Esophagus squamous epithelium (tissue), 4 donors: ENCODE results near the gene GALNT11.

ENCODE experiments used
- POLR2A ChIP-seq, 4 donors: fragments of 450-650 bp; IDR thresholded peaks; one replicate each; pipeline ENCODE4 v1.6.1; 2017; ENCODE audit warnings: antibody characterized with exemption in 4 of 4, mild to moderate bottlenecking in 4 of 4, moderate library complexity in 3 of 4
- TF ChIP-seq, protein P1 (sequence below), 6 experiments: fragments of 450-650 bp in 4 of 6; fragments of 200-600 bp in 2 of 6; sonication (generic) in 2 of 6; IDR thresholded peaks; one replicate each; pipeline ENCODE4 v1.5.1; 2016 to 2019; ENCODE audit warnings: antibody characterized with exemption in 6 of 6, mild to moderate bottlenecking in 4 of 6, moderate library complexity in 4 of 6

DNA sequence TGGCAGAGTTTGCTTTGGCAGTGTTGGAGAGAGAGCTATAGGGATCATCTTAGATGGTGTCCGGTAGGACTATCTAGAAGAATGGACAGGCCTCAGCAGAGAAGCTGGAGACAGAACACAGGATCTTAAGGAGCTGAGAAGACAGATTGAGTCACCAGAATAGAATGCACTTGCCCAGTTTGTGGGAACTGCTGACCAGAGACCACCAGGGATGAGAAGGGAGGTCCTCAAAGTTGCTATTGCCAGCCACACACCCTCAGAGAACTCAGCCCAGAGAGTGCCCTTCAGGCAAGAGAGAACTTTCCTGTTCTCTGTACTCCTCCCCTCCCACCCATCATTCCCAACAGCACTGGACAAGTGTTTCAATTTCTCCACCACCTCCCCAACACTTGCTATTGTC is 25.3 kb upstream of the GALNT11 start:
- TF ChIP-seq, protein P1, sequence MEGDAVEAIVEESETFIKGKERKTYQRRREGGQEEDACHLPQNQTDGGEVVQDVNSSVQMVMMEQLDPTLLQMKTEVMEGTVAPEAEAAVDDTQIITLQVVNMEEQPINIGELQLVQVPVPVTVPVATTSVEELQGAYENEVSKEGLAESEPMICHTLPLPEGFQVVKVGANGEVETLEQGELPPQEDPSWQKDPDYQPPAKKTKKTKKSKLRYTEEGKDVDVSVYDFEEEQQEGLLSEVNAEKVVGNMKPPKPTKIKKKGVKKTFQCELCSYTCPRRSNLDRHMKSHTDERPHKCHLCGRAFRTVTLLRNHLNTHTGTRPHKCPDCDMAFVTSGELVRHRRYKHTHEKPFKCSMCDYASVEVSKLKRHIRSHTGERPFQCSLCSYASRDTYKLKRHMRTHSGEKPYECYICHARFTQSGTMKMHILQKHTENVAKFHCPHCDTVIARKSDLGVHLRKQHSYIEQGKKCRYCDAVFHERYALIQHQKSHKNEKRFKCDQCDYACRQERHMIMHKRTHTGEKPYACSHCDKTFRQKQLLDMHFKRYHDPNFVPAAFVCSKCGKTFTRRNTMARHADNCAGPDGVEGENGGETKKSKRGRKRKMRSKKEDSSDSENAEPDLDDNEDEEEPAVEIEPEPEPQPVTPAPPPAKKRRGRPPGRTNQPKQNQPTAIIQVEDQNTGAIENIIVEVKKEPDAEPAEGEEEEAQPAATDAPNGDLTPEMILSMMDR (IDR thresholded peaks at IDR 0.05), result no peak
- no peak for TF ChIP-seq POLR2A (IDR thresholded peaks at IDR 0.05)
